MM.1S (cell line): Measurements from ENCODE around the gene UBL4B.

ENCODE experiments used
- DNase-seq: peaks from one replicate; pipeline ENCODE4 v3.0.0-alpha.2; 2015
- H2AFZ ChIP-seq: fragments of 300-600 bp; sonication (generic); 2 replicates; pipeline ENCODE4 v1.6.0; 2016; ENCODE audit warnings: antibody characterized with exemption, low read length
- H3F3A ChIP-seq: fragments of 300-600 bp; sonication (generic); 2 replicates; pipeline ENCODE4 v1.6.1; 2016; ENCODE audit warnings: mild to moderate bottlenecking, antibody characterized with exemption, low read length, moderate library complexity, mixed read lengths; ENCODE audit not compliant: insufficient read depth
- H3K27ac ChIP-seq: fragments of 300-600 bp; sonication (generic); 2 replicates; pipeline ENCODE4 v1.5.1; 2016; ENCODE audit warnings: mild to moderate bottlenecking, low read length
- H3K27me3 ChIP-seq: fragments of 300-600 bp; sonication (generic); replicated peaks from 2 replicates; pipeline ENCODE4 v1.6.0; 2016; ENCODE audit warnings: low read length; ENCODE audit not compliant: insufficient read depth
- H3K36me3 ChIP-seq: fragments of 300-600 bp; sonication (generic); replicated peaks from 2 replicates; pipeline ENCODE4 v1.6.1; 2016; ENCODE audit warnings: mild to moderate bottlenecking, low read length, mixed read lengths; ENCODE audit not compliant: insufficient read depth
- H3K4me1 ChIP-seq: fragments of 300-600 bp; sonication (generic); 2 replicates; pipeline ENCODE4 v1.6.1; 2016; ENCODE audit warnings: low read length, mixed read lengths
- H3K4me2 ChIP-seq: fragments of 300-600 bp; sonication (generic); 2 replicates; pipeline ENCODE4 v1.6.0; 2016; ENCODE audit warnings: low read depth, low read length
- H3K4me3 ChIP-seq: fragments of 300-600 bp; sonication (generic); 2 replicates; pipeline ENCODE4 v1.5.1; 2016; ENCODE audit warnings: low read length, mixed read lengths
- H3K79me2 ChIP-seq: fragments of 300-600 bp; sonication (generic); 2 replicates; pipeline ENCODE4 v1.6.1; 2016; ENCODE audit warnings: mixed run types, low read length, mixed read lengths
- H3K9ac ChIP-seq: fragments of 300-600 bp; sonication (generic); 2 replicates; pipeline ENCODE4 v1.6.1; 2016; ENCODE audit warnings: low read length, mixed read lengths
- H3K9me2 ChIP-seq: fragments of 300-600 bp; sonication (generic); replicated peaks from 2 replicates; pipeline ENCODE4 v1.6.1; 2016; ENCODE audit warnings: mild to moderate bottlenecking, low read length, mixed read lengths; ENCODE audit not compliant: insufficient read depth
- H3K9me3 ChIP-seq: fragments of 300-600 bp; sonication (generic); replicated peaks from 2 replicates; pipeline ENCODE4 v1.6.1; 2016; ENCODE audit warnings: mild to moderate bottlenecking, low read length, mixed read lengths; ENCODE audit not compliant: insufficient read depth
- H4K20me1 ChIP-seq: fragments of 300-600 bp; sonication (generic); 2 replicates; pipeline ENCODE4 v1.6.1; 2016; ENCODE audit warnings: mild to moderate bottlenecking, low read length, moderate library complexity, mixed read lengths; ENCODE audit not compliant: insufficient read depth
- CTCF ChIP-seq: fragments of 300-600 bp; sonication (generic); IDR thresholded peaks from 2 replicates; pipeline ENCODE4 v1.5.1; 2016; ENCODE audit warnings: antibody characterized with exemption, low read length, mixed read lengths
- EZH2 ChIP-seq: fragments of 300-600 bp; sonication (generic); optimal IDR thresholded peaks from 2 replicates; pipeline ENCODE3; 2017; ENCODE audit warnings: low read depth, mild to moderate bottlenecking, antibody characterized with exemption, low read length, mixed read lengths
- EZH2phosphoT487 ChIP-seq: fragments of 300-600 bp; sonication (generic); IDR thresholded peaks from 2 replicates; pipeline ENCODE4 v1.6.1; 2018; ENCODE audit warnings: antibody characterized with exemption, low read length

The UBL4B gene

DNA sequence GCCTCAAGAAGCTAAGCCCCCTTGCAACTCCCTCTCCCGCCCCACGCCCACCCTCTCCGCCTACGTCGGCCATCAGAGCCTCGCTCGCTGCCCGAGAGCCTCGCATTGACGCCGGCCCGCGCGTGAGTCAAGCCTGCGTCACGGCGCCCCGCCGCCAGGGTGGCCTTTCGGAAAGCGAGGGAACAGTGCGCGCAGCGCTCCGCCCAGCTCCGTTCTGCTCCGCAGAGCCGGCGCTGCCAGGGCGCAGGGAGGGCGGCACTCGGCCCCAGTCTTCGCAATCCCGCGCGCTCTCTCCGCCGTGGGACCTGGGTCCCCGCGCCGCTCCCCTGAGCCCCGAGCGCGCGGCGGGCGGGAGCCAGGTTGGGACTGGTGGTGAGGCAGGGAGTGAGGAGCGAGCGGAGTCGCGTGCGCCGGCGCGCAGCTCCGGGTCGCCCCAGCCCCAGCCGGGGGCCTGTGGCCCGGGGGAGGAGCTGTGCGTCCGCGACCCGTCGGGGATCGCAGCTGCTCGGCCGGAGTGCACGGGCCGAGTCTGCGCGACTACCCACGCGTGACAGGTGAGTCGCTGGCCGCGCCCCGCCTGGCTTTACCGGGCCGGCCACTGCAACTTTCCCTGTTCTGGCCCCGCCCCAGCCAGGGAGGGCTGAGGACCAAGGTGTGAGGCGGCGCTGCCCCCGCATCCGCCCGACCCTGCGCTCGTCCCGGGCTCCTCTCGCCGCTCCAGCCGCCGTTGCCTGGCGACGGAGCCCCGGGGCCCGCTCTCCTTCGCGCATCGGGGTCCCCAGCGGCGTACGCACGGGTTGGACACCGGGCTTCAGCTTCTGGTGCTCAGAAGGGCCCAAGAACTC lies 38.3 kb downstream of the UBL4B start, which contains the start of gene SLC6A17:
TSS of gene SLC6A17 (plus strand) at position 165 of the 845 bp plus-strand sequence. CDS start 16,436 bp downstream, outside the sequence.
- Histone ChIP-seq H3K27ac (no peak within 1 kb of the TSS), H3K9me3 (no peaks in the 10 kb centered on the region), H2AFZ (no peak within 1 kb of the TSS), H3K9ac (no peak within 1 kb of the TSS), H3K4me2 (no peak within 1 kb of the TSS), H3K4me1 (no peaks in the 10 kb centered on the region), H3K36me3 (no peaks in the 10 kb centered on the region), H3K27me3 (no peaks in the 10 kb centered on the region), H3K9me2 (no peaks in the 10 kb centered on the region), H3F3A (no peaks in the 10 kb centered on the region), H3K79me2 (no peaks in the 10 kb centered on the region), H3K4me3 (no peak within 1 kb of the TSS), H4K20me1 (no peaks in the 10 kb centered on the region)
- TF ChIP-seq EZH2phosphoT487, result no peak
- TF ChIP-seq CTCF, result no peak
- TF ChIP-seq EZH2, result no peak
- DNase-seq, result no peak

DNA sequence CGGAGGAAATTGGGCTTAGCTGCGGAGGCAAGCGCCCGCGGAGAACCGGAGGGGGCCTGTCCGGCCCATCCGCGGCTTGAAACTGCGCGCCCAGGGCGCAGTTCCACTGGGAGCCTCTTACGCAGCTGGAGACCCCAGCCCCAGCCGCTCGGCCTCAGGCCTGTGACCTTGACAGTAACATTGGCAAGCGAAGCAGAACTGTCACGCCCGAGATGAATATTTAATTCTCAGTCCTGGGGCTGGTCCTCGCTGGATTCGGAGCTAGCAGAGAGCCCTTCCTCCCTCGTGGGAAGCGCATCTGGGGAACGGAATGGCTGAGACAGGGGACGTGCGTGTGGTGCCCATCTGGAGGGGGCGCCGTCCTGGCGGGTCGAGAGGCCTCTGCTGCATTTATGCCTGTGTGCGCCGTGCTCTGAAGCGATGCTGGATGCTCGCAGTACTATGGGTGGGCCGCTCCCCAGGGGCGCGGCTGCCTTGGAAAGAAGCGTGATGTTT lies 39.0 kb downstream of the UBL4B start:
- no peaks in the 10 kb centered on the region for H3K79me2 ChIP-seq
- TF ChIP-seq CTCF (no peak), EZH2 (no peak), EZH2phosphoT487 (no peak)
- no peaks in the 10 kb centered on the region for H3K9me3 ChIP-seq
- H2AFZ ChIP-seq, result no peak overlapping the region
- DNase-seq, result no peak
- no peak overlapping the region for H3K4me2 ChIP-seq
- H3K9me2 ChIP-seq, result no peaks in the 10 kb centered on the region
- no peaks in the 10 kb centered on the region for H3F3A ChIP-seq
- H3K27me3 ChIP-seq, result no peaks in the 10 kb centered on the region
- H3K27ac ChIP-seq, result no peak overlapping the region
- H4K20me1 ChIP-seq, result no peaks in the 10 kb centered on the region
- no peaks in the 10 kb centered on the region for H3K36me3 ChIP-seq
- H3K9ac ChIP-seq, result no peak overlapping the region
- no peaks in the 10 kb centered on the region for H3K4me1 ChIP-seq
- no peak overlapping the region for H3K4me3 ChIP-seq

DNA sequence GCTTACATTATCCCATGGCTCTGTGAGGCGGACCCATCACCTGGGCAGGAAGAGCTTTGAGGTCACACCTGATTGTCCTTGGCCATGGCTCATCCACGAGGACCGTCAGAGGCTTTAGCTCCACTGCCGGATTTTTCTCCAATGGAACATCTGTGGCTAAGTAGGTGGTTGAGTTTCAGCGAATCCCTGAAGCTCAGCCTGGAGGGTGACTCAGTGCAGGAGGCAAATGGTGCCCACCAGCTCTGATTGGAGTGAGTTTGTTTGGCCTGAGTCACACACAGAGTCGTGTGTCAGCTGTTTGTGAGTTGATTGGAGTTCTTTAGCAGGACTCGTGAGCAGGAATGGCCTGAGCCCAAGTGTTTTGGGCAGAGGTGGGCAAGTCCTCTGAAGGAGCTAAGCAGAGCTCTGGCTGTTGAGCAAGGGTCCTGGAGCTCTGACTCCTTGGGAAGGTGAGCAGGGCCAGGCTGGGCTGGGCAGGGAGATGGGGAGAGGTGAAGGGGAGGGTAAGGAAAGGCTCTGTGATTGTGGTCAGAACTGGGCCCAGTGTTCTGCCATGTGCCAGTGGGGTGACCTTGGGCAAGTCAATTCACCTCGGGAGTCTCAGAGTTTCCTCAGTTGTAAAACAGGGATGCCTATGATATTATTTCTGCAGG lies 40.0 kb downstream of the UBL4B start:
- TF ChIP-seq EZH2phosphoT487 (no peak), EZH2 (no peak), CTCF (no peak)
- Histone ChIP-seq H3K4me3 (no peak overlapping the region), H3K4me2 (no peak overlapping the region), H3K79me2 (no peaks in the 10 kb centered on the region), H3K4me1 (no peaks in the 10 kb centered on the region), H3K36me3 (no peaks in the 10 kb centered on the region), H3K9ac (no peak overlapping the region), H3K27me3 (no peaks in the 10 kb centered on the region), H3K9me3 (no peaks in the 10 kb centered on the region), H3K27ac (no peak overlapping the region), H4K20me1 (no peaks in the 10 kb centered on the region), H2AFZ (no peak overlapping the region), H3K9me2 (no peaks in the 10 kb centered on the region), H3F3A (no peaks in the 10 kb centered on the region)
- DNase-seq, result no peak
